Astrocyte (in vitro differentiated cells and primary cell): Measurements from ENCODE around the gene ZNF668. TPM values are rescaled to one million over a fixed set of nuclear protein-coding genes. Genes with fewer than 3 reads are reported as not detected.

Source experiments
- DNase-seq: peaks from one replicate; pipeline ENCODE4 v3.0.0-alpha.2; 2010; ENCODE audit warnings: low read depth
- FAIRE-seq: peaks from 2 replicates; lab custom pipeline; 2011; peaks lifted over from hg19 to GRCh38; lab: Jason Lieb, UNC
- H2AFZ ChIP-seq: 2 replicates; pipeline ENCODE4 v1.6.0; 2012; ENCODE audit warnings: low read depth, low read length, inconsistent platforms
- H3K27ac ChIP-seq: 2 replicates; pipeline ENCODE4 v1.5.1; 2011; ENCODE audit warnings: low read depth, low read length, inconsistent platforms
- H3K27me3 ChIP-seq: 2 replicates; pipeline ENCODE4 v1.6.0; 2011; ENCODE audit warnings: low read length, inconsistent platforms; ENCODE audit not compliant: insufficient read depth
- H3K36me3 ChIP-seq: 2 replicates; pipeline ENCODE4 v1.5.1; 2011; ENCODE audit warnings: low read length, inconsistent platforms; ENCODE audit not compliant: insufficient read depth
- H3K4me1 ChIP-seq: 2 replicates; pipeline ENCODE4 v1.5.1; 2011; ENCODE audit warnings: low read length, inconsistent platforms; ENCODE audit not compliant: insufficient read depth
- H3K4me2 ChIP-seq: 2 replicates; pipeline ENCODE4 v1.6.0; 2012; ENCODE audit warnings: low read length, inconsistent platforms
- H3K4me3 ChIP-seq: 2 replicates; pipeline ENCODE4 v1.5.1; 2011; ENCODE audit warnings: low read depth, mild to moderate bottlenecking, low read length, inconsistent platforms; ENCODE audit not compliant: insufficient read depth
- H3K79me2 ChIP-seq: 2 replicates; pipeline ENCODE4 v1.6.0; 2012; ENCODE audit warnings: mild to moderate bottlenecking, low read length, inconsistent platforms; ENCODE audit not compliant: insufficient read depth
- H3K9ac ChIP-seq: 2 replicates; pipeline ENCODE4 v1.6.0; 2012; ENCODE audit warnings: mild to moderate bottlenecking, low read length, inconsistent platforms
- H3K9me3 ChIP-seq: 2 replicates; pipeline ENCODE4 v1.5.1; 2012; ENCODE audit warnings: low read depth, mild to moderate bottlenecking, low read length, inconsistent platforms; ENCODE audit not compliant: insufficient read depth
- H4K20me1 ChIP-seq: 2 replicates; pipeline ENCODE4 v1.6.0; 2012; ENCODE audit warnings: low read length, inconsistent platforms; ENCODE audit not compliant: insufficient read depth
- H3K27ac Mint-ChIP-seq: one replicate; pipeline ENCODE4 v1.8.0; 2021; ENCODE audit warnings: mild to moderate bottlenecking, mixed read lengths; ENCODE audit not compliant: unreplicated experiment
- H3K27me3 Mint-ChIP-seq: one replicate; pipeline ENCODE4 v1.8.0; 2021; ENCODE audit warnings: low read depth, mixed read lengths; ENCODE audit not compliant: unreplicated experiment
- H3K36me3 Mint-ChIP-seq: one replicate; pipeline ENCODE4 v1.8.0; 2021; ENCODE audit warnings: low read depth, mixed read lengths; ENCODE audit not compliant: unreplicated experiment
- H3K4me1 Mint-ChIP-seq: one replicate; pipeline ENCODE4 v1.8.0; 2021; ENCODE audit warnings: low read depth, mixed read lengths; ENCODE audit not compliant: unreplicated experiment
- H3K4me3 Mint-ChIP-seq: one replicate; pipeline ENCODE4 v1.8.0; 2021; ENCODE audit warnings: mild to moderate bottlenecking, moderate library complexity, mixed read lengths; ENCODE audit not compliant: unreplicated experiment
- H3K9me3 Mint-ChIP-seq: one replicate; pipeline ENCODE4 v1.8.0; 2021; ENCODE audit warnings: mild to moderate bottlenecking, mixed read lengths; ENCODE audit not compliant: unreplicated experiment
- CTCF ChIP-seq: IDR thresholded peaks from 2 replicates; pipeline ENCODE4 v1.5.1; 2011; ENCODE audit warnings: low read depth, mild to moderate bottlenecking, inconsistent platforms, low read length, moderate library complexity; ENCODE audit not compliant: insufficient read depth
- EZH2 ChIP-seq: IDR thresholded peaks from 2 replicates; pipeline ENCODE4 v1.6.1; 2012; ENCODE audit warnings: mild to moderate bottlenecking, low read length, inconsistent platforms; ENCODE audit not compliant: insufficient read depth
- total RNA-seq: library from RNA; stranded (reverse); gene quantifications from 2 replicates; pipeline ENCODE4 v1.2.1, GENCODE V29; 2021

The ZNF668 gene
- total RNA-seq, 1 donor from 2014 or later = 21.6 TPM

DNA sequence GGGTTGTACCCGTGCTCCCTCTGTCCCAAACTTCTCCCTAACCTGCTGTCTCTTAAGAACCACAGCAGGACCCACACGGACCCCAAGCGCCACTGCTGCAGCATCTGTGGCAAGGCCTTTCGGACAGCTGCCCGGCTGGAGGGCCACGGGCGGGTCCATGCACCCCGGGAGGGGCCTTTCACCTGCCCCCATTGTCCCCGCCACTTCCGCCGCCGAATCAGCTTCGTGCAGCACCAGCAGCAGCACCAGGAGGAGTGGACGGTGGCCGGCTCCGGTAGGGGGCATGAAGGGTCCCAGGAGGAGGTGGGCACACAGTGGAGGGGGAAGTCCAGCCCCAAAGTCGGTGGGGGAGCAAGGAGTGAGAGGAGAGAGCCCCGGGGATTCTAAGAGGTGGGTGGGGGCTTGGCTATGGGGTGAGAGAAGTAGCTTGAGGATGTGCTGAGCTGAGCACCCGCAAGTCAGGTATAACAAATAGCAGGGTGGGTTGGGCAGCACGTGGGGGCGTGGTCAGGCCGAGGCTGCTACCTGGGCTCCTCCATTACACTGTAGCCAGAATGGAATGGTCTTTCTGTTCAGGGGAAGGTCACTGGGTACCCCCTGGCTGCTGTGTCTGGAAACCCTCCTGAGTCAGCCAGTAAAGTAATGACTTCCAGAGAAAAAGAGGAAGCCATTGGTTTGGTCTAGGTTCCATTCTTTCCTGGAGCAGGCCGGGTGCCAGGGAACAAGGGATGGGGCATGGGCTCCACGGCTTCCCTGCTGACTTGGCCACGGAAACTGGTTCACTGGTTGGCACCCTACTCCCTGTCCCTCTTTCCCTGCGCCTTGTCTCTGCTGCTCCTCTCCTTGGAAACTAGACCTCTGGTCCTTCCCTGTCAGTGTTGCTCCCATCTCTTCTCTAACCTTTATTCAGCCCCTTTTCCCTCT lies 7.7 kb upstream of the ZNF668 start:
- Mint-ChIP-seq H3K27ac (no peak overlapping the region), H3K27me3 (no peaks in the 10 kb centered on the region), H3K4me1 (no peaks in the 10 kb centered on the region), H3K36me3 (peaks cover 23% of the 10 kb centered on the region), H3K9me3 (no peaks in the 10 kb centered on the region), H3K4me3 (no peak overlapping the region)
- no peaks in the 10 kb centered on the region for H3K27me3 ChIP-seq
- no peak overlapping the region for H3K4me2 ChIP-seq
- TF ChIP-seq CTCF = no peak
- H3K4me3 ChIP-seq = no peak overlapping the region
- no peak overlapping the region for H2AFZ ChIP-seq
- no peaks in the 10 kb centered on the region for H3K9me3 ChIP-seq
- H4K20me1 ChIP-seq = peaks cover 79% of the 10 kb centered on the region
- no peaks in the 10 kb centered on the region for H3K36me3 ChIP-seq
- peaks cover 8% of the 10 kb centered on the region for H3K4me1 ChIP-seq
- H3K79me2 ChIP-seq = peaks cover 55% of the 10 kb centered on the region
- H3K27ac ChIP-seq = no peak overlapping the region
- no peak overlapping the region for H3K9ac ChIP-seq
- no peak for FAIRE-seq
- DNase-seq = no peak

- H3K4me3 Mint-ChIP-seq = no peak overlapping the region
- no peak for DNase-seq
- Histone ChIP-seq H3K27me3 (no peaks in the 10 kb centered on the region), H3K79me2 (peaks cover 63% of the 10 kb centered on the region), H3K4me2 (no peak overlapping the region), H3K27ac (no peak overlapping the region), H4K20me1 (peaks cover 76% of the 10 kb centered on the region), H3K9me3 (no peaks in the 10 kb centered on the region), H3K9ac (no peak overlapping the region), H2AFZ (no peak overlapping the region), H3K4me1 (peaks cover 7% of the 10 kb centered on the region), H3K36me3 (no peaks in the 10 kb centered on the region), H3K4me3 (no peak overlapping the region)
- no peaks in the 10 kb centered on the region for H3K9me3 Mint-ChIP-seq
- H3K27ac Mint-ChIP-seq = no peak overlapping the region
- no peaks in the 10 kb centered on the region for H3K27me3 Mint-ChIP-seq
- no peak for FAIRE-seq
- H3K4me1 Mint-ChIP-seq = no peaks in the 10 kb centered on the region
- H3K36me3 Mint-ChIP-seq = peaks cover 23% of the 10 kb centered on the region
- TF ChIP-seq EZH2 (no peak), CTCF (no peak)
These were observed 6.8 kb upstream of the ZNF668 start for GRCh38 chr16:31080756-31081419.
